ENCODE results near the gene FLYWCH1. TPM values are rescaled to one million over a fixed set of nuclear protein-coding genes. Genes with fewer than 3 reads are reported as not detected.
A peak's percentile ranks its signal among the peaks of the same experiment; 100 is the strongest.

FLYWCH1 gene
- total and polyA plus RNA-seq, 5 donors, result 28.9 to 43.9 (median 36.1) TPM

GRCh38 chr16:2971134-2971984 is 59.6 kb downstream of the FLYWCH1 start:
- Histone ChIP-seq H3K9me3 (ENCODE audit: control insufficient read depth, low read length) (no peaks in the 10 kb centered on the region), H3K4me1 (ENCODE audit: control insufficient read depth, insufficient read depth, low read length) (peaks cover 4% of the 10 kb centered on the region), H3K27me3 (ENCODE audit: control insufficient read depth, insufficient read depth) (no peaks in the 10 kb centered on the region), H3K4me3 (ENCODE audit: low read length) (no peak overlapping the region), H3K27ac (ENCODE audit: low read length) (no peak overlapping the region)
- intact Hi-C loops (cut with DNase I), result no loop called here
- peak in 2 of 3 donors; percentile 55 to 58 for DNase-seq
- 95% methylated on average over 35 of the region's 35 CpGs for WGBS
- no peak for ATAC-seq

- Histone ChIP-seq H3K27ac (ENCODE audit: low read length) (no peak overlapping the region), H3K9me3 (ENCODE audit: control insufficient read depth, low read length) (no peaks in the 10 kb centered on the region), H3K27me3 (ENCODE audit: control insufficient read depth, insufficient read depth) (no peaks in the 10 kb centered on the region), H3K4me3 (ENCODE audit: low read length) (no peak overlapping the region), H3K4me1 (ENCODE audit: control insufficient read depth, insufficient read depth, low read length) (peaks cover 4% of the 10 kb centered on the region)
- ATAC-seq (no peak), DNase-seq (peak in 1 of 3 donors; percentile 48)
- 73% methylated on average over 15 of the region's 15 CpGs for WGBS
- intact Hi-C loops (cut with DNase I), result no loop called here
These were observed 60.5 kb downstream of the FLYWCH1 start for GRCh38 chr16:2971985-2972784.

- Histone ChIP-seq H3K4me3 (ENCODE audit: low read length) (no peak overlapping the region), H3K27ac (ENCODE audit: low read length) (no peak overlapping the region), H3K4me1 (ENCODE audit: control insufficient read depth, insufficient read depth, low read length) (peaks cover 4% of the 10 kb centered on the region), H3K9me3 (ENCODE audit: control insufficient read depth, low read length) (no peaks in the 10 kb centered on the region), H3K27me3 (ENCODE audit: control insufficient read depth, insufficient read depth) (no peaks in the 10 kb centered on the region)
- no peak for ATAC-seq
- WGBS, result 67% methylated on average over 5 of the region's 5 CpGs
- intact Hi-C loops (cut with DNase I), result no loop called here
- DNase-seq, result no peak
These were observed 61.4 kb downstream of the FLYWCH1 start for GRCh38 chr16:2973093-2973492.

DNA sequence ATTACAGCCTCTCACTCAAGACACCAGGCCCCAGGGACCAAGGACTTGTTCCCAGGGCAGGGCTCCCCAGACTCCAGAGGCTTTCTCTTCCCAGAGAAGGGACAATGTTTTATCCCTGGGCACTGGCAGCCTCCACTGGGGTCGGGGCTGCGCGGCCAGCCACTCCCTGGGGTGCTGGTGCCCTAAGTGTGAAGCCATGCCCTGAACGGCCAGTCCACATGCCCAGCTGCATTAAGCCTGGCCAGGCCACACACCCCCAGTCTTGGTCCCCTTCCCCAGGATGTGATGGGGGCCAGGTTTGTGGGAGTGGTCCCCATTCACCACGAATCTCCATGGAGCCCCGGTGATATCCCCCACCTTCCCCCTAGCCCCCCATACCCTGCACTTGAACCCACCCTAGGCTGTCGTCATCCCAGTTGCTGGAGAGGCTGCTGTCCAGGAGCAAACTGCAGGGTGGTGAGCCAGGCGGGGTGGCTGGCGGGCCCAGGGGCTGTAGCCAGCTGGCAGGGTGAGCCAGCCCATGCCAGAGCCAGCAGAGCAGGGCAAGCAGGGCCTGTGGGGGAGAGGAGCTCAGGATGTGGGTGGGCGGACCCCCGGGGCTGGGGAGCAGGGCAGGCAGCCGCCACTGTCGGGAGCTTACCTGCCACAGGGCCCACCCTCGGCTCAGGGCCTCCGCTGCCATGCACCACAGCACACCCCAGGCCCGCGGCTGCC is 62.0 kb downstream of the FLYWCH1 start:
- no peaks in the 10 kb centered on the region for H3K27me3 ChIP-seq (ENCODE audit: control insufficient read depth, insufficient read depth)
- H3K9me3 ChIP-seq (ENCODE audit: control insufficient read depth, low read length), result no peaks in the 10 kb centered on the region
- ATAC-seq (no peak), DNase-seq (no peak)
- intact Hi-C loops (cut with DNase I), result no loop called here
- H3K4me1 ChIP-seq (ENCODE audit: control insufficient read depth, insufficient read depth, low read length), result peaks cover 2% of the 10 kb centered on the region
- 88% methylated on average over 17 of the region's 17 CpGs for whole genome bisulfite sequencing
- H3K27ac ChIP-seq (ENCODE audit: low read length), result no peak overlapping the region
- no peak overlapping the region for H3K4me3 ChIP-seq (ENCODE audit: low read length)

GRCh38 chr16:2974319-2975056 is 62.8 kb downstream of the FLYWCH1 start:
- no peak overlapping the region for H3K4me3 ChIP-seq (ENCODE audit: low read length)
- ATAC-seq (no peak), DNase-seq (peak in 1 of 3 donors; percentile 37)
- intact Hi-C loops (cut with DNase I), result no loop called here
- 93% methylated on average over 15 of the region's 15 CpGs for whole genome bisulfite sequencing
- H3K9me3 ChIP-seq (ENCODE audit: control insufficient read depth, low read length), result no peaks in the 10 kb centered on the region
- no peaks in the 10 kb centered on the region for H3K27me3 ChIP-seq (ENCODE audit: control insufficient read depth, insufficient read depth)
- H3K4me1 ChIP-seq (ENCODE audit: control insufficient read depth, insufficient read depth, low read length), result no peaks in the 10 kb centered on the region
- no peak overlapping the region for H3K27ac ChIP-seq (ENCODE audit: low read length)

GRCh38 chr16:2975161-2975795 is 63.5 kb downstream of the FLYWCH1 start:
- 93% methylated on average over 28 of the region's 28 CpGs for WGBS
- ATAC-seq, result no peak
- intact Hi-C loops (cut with DNase I), result no loop called here

DNA sequence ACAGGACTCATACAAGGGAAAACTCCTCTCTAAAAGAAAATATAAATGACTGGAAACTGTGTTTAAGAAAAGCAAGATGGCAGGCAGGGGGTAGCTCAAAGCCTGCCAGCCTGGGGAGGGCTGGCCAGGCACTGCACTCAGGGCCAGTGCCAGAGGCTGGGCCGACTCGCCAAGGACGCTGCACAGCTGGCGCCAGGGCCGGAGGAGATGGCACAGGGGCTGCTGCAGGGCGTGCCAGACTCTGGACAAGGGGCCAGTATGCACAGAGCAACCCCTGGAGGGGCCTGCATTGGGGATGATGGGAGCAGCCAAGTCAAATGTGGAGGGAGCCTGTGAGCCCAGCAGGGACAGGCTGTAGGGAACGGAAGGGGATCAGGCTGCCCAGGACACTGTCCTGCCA is 64.5 kb downstream of the FLYWCH1 start:
- WGBS, result 94% methylated on average over 7 of the region's 7 CpGs
- Histone ChIP-seq H3K4me3 (ENCODE audit: low read length) (no peak overlapping the region), H3K4me1 (ENCODE audit: control insufficient read depth, insufficient read depth, low read length) (no peaks in the 10 kb centered on the region), H3K27me3 (ENCODE audit: control insufficient read depth, insufficient read depth) (no peaks in the 10 kb centered on the region), H3K9me3 (ENCODE audit: control insufficient read depth, low read length) (no peaks in the 10 kb centered on the region), H3K27ac (ENCODE audit: low read length) (no peak overlapping the region)
- DNase-seq, result no peak
- intact Hi-C loops (cut with DNase I), result no loop called here
- ATAC-seq, result no peak

More at GRCh38 chr16:2975161-2975795, 63.5 kb downstream of the FLYWCH1 start:
- Histone ChIP-seq H3K27ac (ENCODE audit: low read length) (no peak overlapping the region), H3K9me3 (ENCODE audit: control insufficient read depth, low read length) (no peaks in the 10 kb centered on the region), H3K4me3 (ENCODE audit: low read length) (no peak overlapping the region), H3K27me3 (ENCODE audit: control insufficient read depth, insufficient read depth) (no peaks in the 10 kb centered on the region), H3K4me1 (ENCODE audit: control insufficient read depth, insufficient read depth, low read length) (no peaks in the 10 kb centered on the region)
- DNase-seq, result peak in 2 of 3 donors; percentile 48 to 52

GRCh38 chr16:2976673-2977072 is 64.9 kb downstream of the FLYWCH1 start:
- Histone ChIP-seq H3K4me3 (ENCODE audit: low read length) (no peak overlapping the region), H3K4me1 (ENCODE audit: control insufficient read depth, insufficient read depth, low read length) (no peaks in the 10 kb centered on the region), H3K27ac (ENCODE audit: low read length) (no peak overlapping the region), H3K9me3 (ENCODE audit: control insufficient read depth, low read length) (no peaks in the 10 kb centered on the region), H3K27me3 (ENCODE audit: control insufficient read depth, insufficient read depth) (no peaks in the 10 kb centered on the region)
- no peak for ATAC-seq
- intact Hi-C loops (cut with DNase I), result no loop called here
- DNase-seq, result peak in 1 of 3 donors; percentile 57
- 91% methylated on average over 15 of the region's 15 CpGs for WGBS

GRCh38 chr16:2977440-2977839 is 65.7 kb downstream of the FLYWCH1 start:
- H3K27me3 ChIP-seq (ENCODE audit: control insufficient read depth, insufficient read depth), result no peaks in the 10 kb centered on the region
- H3K4me3 ChIP-seq (ENCODE audit: low read length), result no peak overlapping the region
- no peaks in the 10 kb centered on the region for H3K4me1 ChIP-seq (ENCODE audit: control insufficient read depth, insufficient read depth, low read length)
- no peaks in the 10 kb centered on the region for H3K9me3 ChIP-seq (ENCODE audit: control insufficient read depth, low read length)
- 86% methylated on average over 6 of the region's 6 CpGs for WGBS
- intact Hi-C loops (cut with DNase I), result no loop called here
- no peak overlapping the region for H3K27ac ChIP-seq (ENCODE audit: low read length)
- ATAC-seq (no peak), DNase-seq (no peak)

DNA sequence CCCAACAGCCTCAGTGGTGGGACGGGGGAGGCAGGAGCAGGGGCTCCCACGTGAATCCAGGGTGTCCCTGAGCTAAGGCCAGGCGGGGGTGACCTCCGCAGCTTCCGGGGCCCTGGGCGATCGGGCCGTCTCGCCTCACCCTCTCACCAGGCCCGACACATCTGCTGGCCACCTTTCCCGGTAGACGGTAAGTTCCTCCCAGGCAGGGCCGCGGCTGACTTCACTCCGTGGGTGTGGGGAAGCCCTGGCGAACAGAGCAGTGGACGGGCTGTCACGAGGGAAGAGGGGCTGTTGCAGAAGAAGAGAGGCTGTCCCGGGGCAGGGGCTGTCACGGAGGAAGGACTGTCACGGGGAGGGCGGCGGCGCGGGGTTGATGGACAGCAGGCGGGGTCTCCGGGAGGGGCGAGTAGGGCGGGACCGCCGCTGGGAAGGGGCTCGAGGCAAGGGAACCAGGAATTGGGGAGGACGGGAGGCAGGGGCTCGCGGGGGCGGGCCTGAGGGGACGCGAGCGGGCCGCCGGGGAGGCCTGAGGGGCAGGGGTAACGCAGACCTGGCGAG is 68.0 kb downstream of the FLYWCH1 start:
- Histone ChIP-seq H3K9me3 (ENCODE audit: control insufficient read depth, low read length) (no peaks in the 10 kb centered on the region), H3K27ac (ENCODE audit: low read length) (no peak overlapping the region), H3K27me3 (ENCODE audit: control insufficient read depth, insufficient read depth) (no peaks in the 10 kb centered on the region), H3K4me3 (ENCODE audit: low read length) (peak overlapping the region; percentile 73), H3K4me1 (ENCODE audit: control insufficient read depth, insufficient read depth, low read length) (no peaks in the 10 kb centered on the region)
- DNase-seq (peak in 1 of 3 donors; percentile 75), ATAC-seq (no peak)
- intact Hi-C loops (cut with DNase I), result no loop called here
- WGBS, result 7% methylated on average over 43 of the region's 43 CpGs
